OCI-LY1 (cell line): Measurements from ENCODE around the gene ENTPD3.

ENCODE experiments used
- EZH2 ChIP-seq: fragments of 200-600 bp; sonication (generic), shearing (Covaris generic); IDR thresholded peaks from 2 replicates; pipeline ENCODE4 v1.8.0; 2017; ENCODE audit warnings: borderline replicate concordance, mixed run types, mild to moderate bottlenecking, antibody characterized with exemption, low read length, moderate library complexity, mixed read lengths
- TF ChIP-seq, protein P1 (sequence below): fragments of 200-600 bp; sonication (generic), shearing (Covaris generic); IDR thresholded peaks from 2 replicates; pipeline ENCODE4 v1.5.1; 2017; ENCODE audit warnings: mild to moderate bottlenecking, antibody characterized with exemption, low read length, moderate library complexity, mixed read lengths

DNA sequence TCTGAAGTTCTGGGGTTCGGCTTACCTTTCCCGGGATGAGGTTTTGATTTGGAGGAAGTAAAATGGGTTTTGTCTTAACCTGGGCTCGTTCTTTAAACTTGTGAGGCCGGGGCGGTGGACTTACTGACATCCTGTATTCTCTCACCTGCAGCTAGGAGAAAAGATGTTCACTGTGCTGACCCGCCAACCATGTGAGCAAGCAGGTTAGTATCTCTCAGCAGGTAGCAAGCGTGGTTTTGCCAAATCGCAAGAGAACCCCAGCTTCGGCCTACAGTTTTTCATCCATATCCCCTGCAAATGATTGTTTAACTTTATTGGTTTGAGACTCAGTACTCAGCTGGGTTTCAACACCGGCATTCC is 891 bp downstream of the ENTPD3 start:
- TF ChIP-seq, protein P1, sequence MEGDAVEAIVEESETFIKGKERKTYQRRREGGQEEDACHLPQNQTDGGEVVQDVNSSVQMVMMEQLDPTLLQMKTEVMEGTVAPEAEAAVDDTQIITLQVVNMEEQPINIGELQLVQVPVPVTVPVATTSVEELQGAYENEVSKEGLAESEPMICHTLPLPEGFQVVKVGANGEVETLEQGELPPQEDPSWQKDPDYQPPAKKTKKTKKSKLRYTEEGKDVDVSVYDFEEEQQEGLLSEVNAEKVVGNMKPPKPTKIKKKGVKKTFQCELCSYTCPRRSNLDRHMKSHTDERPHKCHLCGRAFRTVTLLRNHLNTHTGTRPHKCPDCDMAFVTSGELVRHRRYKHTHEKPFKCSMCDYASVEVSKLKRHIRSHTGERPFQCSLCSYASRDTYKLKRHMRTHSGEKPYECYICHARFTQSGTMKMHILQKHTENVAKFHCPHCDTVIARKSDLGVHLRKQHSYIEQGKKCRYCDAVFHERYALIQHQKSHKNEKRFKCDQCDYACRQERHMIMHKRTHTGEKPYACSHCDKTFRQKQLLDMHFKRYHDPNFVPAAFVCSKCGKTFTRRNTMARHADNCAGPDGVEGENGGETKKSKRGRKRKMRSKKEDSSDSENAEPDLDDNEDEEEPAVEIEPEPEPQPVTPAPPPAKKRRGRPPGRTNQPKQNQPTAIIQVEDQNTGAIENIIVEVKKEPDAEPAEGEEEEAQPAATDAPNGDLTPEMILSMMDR, result no peak
- no peak for TF ChIP-seq EZH2
